ENCODE data around the gene RIIAD1.
A peak's percentile ranks its signal among the peaks of the same experiment; 100 is the strongest.
"Not testable (repeated sequence)": the region's sequence is repeated elsewhere in the genome, so short reads cannot be mapped to it uniquely, and the experiment has no call there.

RIIAD1 gene, protein sequence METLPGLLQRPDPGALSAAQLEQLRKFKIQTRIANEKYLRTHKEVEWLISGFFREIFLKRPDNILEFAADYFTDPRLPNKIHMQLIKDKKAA

DNA sequence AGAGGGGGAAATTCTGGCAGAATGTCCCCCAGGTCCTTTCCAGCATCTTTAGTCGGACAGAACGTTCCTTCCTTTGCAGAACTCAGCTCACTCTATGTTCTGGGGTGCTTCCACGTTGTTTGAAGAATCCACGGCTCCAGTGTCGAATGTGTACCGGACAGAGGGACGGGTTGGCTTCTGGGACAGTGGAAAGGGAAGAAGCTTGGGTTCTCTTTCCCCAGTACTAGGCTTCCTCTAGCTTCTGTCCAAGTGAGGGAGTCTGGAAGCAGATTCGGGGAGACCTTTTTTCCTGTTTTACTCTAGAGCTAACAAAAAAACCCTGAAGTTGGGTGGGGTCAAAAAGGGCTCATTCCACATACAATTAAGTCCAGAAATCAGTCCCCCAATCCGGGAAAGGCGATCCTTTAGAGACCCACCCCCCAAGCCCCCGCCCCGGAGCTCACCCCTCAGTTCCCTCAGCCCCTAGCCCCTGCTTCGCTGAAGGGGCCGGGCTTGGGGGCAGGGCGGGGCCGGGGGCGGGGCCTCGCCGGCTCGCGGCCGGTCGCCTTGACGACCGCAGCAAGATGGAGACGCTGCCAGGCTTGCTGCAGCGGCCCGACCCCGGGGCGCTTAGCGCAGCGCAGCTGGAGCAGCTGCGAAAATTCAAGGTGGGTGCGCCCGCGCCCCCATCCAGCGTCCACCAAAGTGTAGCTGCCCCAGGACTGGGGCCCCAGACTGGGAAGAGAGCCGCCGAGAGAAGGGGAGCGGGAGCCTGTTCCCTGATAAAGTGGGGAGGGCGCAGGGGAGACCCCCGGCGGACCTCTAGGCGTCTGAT, at the start of gene RIIAD1:
Gene RIIAD1, plus strand, starts transcription at position 549 of the 814 bp plus-strand sequence. Its CDS starts 15 bp downstream, at position 564.
- in situ Hi-C loops (cut with MboI; ENCODE audit: low pct_unique_long_range_greater_than_20kb, low sequenced_read_pairs): no loop called here
- no peak for DNase-seq

DNA sequence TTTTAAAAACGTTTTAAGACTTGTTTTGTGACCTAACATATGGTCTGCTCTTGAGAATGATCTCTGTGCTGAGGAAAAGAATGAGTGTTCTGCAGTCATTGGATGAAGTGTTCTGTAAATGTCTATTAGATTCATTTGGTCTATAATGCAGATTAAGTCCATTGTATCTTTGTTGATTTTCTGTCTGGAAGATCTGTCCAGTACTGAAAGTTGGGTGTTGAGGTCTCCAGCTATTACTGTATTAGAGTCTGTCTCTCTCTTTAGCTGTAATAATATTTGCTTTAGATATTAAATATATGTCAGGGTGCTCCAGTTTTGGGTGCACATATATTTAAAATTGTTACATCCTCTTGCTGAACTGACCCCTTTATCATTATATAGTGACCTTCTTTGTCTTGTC, 47.9 kb upstream of the RIIAD1 start:
- DNase-seq: no peak
- in situ Hi-C loops (cut with MboI; ENCODE audit: low pct_unique_long_range_greater_than_20kb, low sequenced_read_pairs): no loop called here

DNA sequence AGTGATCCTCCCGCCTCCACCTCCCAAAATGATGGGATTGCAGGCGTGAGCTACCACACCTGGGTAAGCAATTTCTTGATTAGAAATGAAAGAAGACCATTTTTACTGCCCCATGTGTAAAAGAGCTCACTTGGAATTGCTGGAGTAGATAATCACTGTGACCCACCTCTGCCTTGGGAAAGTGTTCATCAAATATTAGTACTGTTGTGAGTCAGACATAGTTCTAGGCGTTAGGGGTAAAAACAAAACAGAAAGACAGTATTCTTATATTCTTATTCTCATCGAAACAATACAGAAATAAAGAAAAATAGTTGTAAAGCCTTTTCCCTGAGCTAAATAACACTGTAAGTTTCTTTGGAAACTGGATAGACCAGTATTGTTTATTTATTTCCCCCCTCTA, 40.9 kb upstream of the RIIAD1 start:
- in situ Hi-C loops (cut with MboI; ENCODE audit: low pct_unique_long_range_greater_than_20kb, low sequenced_read_pairs): no loop called here
- no peak for DNase-seq

DNA sequence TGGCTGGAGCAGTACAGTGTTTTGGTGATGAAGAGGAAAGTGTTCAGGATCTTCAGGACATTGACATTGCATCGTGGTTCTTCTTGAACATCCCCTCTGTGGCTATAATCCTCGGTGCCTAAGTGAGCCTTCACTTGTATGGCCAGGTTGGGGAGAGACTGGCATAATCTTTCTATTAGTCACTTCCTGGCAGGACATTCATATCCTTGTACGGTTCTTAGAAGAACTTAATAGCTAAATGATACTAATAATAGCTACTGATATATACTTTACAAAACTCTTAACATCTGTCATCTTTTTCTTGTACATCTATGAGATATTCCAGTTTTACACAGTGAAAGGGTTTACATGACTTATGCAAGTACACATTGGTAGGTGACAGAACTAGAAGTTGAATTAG, 40.5 kb upstream of the RIIAD1 start:
- in situ Hi-C loops (cut with MboI; ENCODE audit: low pct_unique_long_range_greater_than_20kb, low sequenced_read_pairs): no loop called here
- DNase-seq: no peak

DNA sequence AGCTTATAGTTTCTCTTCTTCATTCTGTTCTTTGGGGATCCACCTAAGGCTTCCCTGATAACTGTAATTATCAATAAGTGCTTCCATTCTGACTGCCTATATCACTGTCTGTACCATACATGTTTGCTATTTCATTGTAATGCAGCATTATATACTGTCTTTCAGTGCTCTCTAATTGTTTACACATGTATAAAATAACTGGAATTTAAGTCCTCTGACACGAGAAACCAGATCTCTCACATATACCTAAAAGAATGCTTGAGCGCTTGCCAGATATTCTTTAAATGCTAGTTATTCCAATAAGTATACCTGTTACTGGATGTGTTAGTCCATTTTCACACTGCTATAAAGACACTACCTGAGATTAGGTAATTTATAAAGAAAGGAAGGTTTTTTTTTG, 39.4 kb upstream of the RIIAD1 start:
- in situ Hi-C loops (cut with MboI; ENCODE audit: low pct_unique_long_range_greater_than_20kb, low sequenced_read_pairs): no loop called here
- DNase-seq: no peak

DNA sequence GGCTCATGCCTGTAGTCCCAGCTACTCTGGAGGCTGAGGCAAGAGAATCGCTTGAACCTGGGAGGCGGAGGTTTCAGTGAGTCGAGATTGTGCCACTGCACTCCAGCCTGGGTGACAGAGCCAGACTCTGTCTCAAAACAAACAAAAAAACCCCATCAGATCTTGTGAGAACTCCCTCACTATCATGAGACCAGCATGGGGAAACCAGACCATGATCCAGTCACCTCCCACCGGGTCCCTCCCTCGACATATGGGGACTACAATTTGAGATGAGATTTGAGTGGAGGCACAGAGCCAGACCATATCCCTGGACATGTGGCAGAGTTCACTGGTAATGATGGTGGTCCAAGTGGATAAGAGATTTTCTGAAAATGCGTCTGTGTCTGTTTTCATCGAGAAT, 38.4 kb upstream of the RIIAD1 start:
- DNase-seq; in situ Hi-C loops (cut with MboI; ENCODE audit: low pct_unique_long_range_greater_than_20kb, low sequenced_read_pairs): not testable (repeated sequence)

GRCh38 chr1:151684128-151684527, 37.2 kb upstream of the RIIAD1 start:
- no peak for DNase-seq
- in situ Hi-C loops (cut with MboI; ENCODE audit: low pct_unique_long_range_greater_than_20kb, low sequenced_read_pairs): no loop called here

DNA sequence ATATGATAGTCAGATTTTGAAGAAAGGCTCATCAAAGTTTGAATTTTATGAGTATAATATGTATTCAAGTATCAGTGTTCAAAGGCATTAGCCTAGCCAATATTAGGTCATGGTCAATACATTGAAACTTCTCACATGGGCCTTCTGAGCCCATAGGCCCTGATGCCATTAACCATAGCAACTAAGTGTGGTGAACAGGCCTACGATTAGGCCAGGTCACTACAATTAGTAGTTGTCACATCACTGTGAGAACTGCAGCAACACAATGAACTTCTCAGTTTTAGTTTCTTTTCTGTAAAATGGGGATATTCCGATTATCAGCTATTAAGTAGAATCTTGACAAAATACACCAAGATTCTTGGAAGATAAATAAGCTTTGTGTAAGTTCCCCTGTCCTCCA, 34.8 kb upstream of the RIIAD1 start:
- DNase-seq: no peak
- in situ Hi-C loops (cut with MboI; ENCODE audit: low pct_unique_long_range_greater_than_20kb, low sequenced_read_pairs): no loop called here

GRCh38 chr1:151689494-151689893, 31.8 kb upstream of the RIIAD1 start:
- in situ Hi-C loops (cut with MboI; ENCODE audit: low pct_unique_long_range_greater_than_20kb, low sequenced_read_pairs): no loop called here
- DNase-seq: no peak

GRCh38 chr1:151692226-151692625, 29.1 kb upstream of the RIIAD1 start:
- in situ Hi-C loops (cut with MboI; ENCODE audit: low pct_unique_long_range_greater_than_20kb, low sequenced_read_pairs): no loop called here
- peak; percentile 39 for DNase-seq

- in situ Hi-C loops (cut with MboI; ENCODE audit: low pct_unique_long_range_greater_than_20kb, low sequenced_read_pairs): no loop called here
- peak; percentile 51 for DNase-seq
These were observed 28.2 kb upstream of the RIIAD1 start for GRCh38 chr1:151693057-151693651.

DNA sequence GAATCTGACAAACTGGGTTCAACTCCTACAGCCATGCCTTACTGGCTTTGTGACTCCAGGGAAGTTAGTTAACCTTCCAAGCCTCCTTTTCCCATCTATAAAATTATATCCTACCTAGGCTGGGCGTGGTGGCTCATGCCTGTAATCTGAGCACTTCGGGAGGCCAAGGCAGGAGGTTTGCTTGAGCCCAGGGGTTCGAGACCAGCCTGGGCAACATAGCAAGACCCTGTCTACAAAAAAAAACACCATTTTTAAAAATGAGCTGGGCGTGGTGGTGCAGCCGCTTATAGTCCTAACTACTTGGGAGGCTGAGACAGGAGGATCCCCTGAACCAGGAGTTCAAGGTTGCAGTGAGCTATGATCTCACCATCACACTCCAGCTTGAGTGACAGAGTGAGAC, 19.8 kb upstream of the RIIAD1 start:
- DNase-seq: no peak
- in situ Hi-C loops (cut with MboI; ENCODE audit: low pct_unique_long_range_greater_than_20kb, low sequenced_read_pairs): no loop called here

DNA sequence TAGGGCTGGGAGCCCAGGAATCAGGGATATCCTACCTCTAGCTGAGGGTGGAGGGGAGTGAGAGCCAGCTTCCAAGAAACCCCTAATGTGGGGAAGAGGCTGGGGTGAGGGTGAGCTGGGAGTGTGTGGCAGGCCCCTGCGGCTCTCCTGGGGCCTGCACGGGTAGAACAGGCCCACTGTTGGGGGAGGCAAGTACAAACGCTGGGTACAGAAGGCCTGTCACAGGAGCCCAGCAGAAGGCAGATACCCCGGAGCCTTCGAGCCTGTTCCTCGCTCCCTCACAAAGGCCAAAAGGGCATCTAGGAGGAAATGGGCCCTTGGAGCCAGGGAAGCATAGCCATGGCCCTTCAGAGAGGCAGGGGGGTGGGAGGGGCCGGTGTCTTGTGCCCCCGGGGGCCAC, 18.4 kb upstream of the RIIAD1 start:
- in situ Hi-C loops (cut with MboI; ENCODE audit: low pct_unique_long_range_greater_than_20kb, low sequenced_read_pairs): no loop called here
- no peak for DNase-seq

DNA sequence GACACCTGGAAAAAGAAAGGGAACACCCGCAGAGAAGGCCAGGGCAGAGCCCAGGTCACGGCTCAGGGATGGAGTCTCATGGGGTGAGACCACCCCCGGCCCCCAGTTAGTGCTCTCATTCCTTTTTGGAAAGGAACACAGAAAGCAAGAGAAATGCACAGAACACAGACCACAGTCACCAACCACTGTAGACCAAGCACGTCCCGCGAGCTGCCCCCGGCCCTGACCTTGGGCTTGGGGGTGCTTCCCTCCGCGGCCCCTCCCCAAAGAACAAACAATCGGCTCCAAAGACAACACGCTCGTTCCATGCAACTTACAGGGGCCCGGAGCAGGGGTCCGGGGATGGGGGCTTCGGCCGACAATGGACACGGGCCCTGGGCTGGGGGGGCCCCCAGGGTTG, 17.5 kb upstream of the RIIAD1 start:
- in situ Hi-C loops (cut with MboI; ENCODE audit: low pct_unique_long_range_greater_than_20kb, low sequenced_read_pairs): no loop called here
- DNase-seq: no peak

DNA sequence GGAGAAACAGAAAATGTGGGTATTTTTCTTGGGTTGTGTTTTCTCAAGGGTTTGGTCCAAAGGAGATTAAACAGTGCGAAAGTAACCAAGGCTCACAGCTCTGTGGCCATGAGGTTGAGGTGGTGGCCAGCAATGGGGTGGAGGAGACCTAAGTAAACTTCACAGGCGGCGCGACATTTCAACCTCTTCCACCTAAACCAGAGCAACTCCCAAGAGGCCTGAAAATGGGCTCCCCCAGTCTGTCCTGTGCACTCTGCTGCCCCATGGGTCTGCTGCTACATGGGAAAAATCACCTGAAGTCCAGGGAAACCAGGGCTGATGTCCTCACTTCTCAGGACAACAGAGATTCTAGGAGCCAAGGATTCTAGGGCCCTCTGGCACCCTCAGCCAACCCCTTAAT, 17.1 kb upstream of the RIIAD1 start:
- in situ Hi-C loops (cut with MboI; ENCODE audit: low pct_unique_long_range_greater_than_20kb, low sequenced_read_pairs): no loop called here
- DNase-seq: no peak

- in situ Hi-C loops (cut with MboI; ENCODE audit: low pct_unique_long_range_greater_than_20kb, low sequenced_read_pairs): no loop called here
- DNase-seq: no peak
These were observed 16.2 kb upstream of the RIIAD1 start for GRCh38 chr1:151705146-151705545.

DNA sequence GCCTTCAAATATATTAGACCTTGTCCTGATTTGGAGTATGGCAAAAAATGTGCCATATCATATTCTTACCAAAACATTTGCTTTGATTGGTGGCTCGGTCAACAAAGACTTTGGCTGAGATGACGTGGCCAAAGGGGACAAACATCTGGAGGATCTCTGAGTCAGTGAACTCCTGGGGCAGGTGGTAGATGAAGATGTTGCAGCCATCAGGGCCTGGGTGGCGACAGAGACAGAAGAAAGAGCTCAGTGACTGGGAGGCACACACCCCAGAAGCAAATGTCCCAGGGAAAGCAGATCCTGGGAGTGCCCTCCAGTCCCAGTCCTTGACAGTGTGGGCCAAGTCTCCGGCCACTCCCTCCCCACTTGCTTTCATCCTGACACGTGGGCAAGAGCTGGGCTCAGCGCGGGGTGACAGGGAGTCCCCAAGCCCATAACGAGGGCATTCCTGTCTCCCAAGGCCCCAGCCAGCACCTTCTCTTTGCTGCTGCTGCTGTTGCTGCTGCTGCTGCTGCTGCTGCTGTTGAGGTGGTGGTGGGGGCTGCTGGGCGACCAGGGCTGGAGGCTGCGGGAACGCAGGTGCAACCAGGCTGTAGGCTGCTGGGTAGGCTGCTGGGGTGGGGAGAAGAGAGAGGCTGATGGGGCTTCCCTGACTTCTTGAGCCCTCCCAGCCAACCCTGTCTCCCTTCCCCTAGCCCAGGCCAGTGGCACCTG, 15.4 kb upstream of the RIIAD1 start:
- in situ Hi-C loops (cut with MboI; ENCODE audit: low pct_unique_long_range_greater_than_20kb, low sequenced_read_pairs): no loop called here
- DNase-seq: no peak

DNA sequence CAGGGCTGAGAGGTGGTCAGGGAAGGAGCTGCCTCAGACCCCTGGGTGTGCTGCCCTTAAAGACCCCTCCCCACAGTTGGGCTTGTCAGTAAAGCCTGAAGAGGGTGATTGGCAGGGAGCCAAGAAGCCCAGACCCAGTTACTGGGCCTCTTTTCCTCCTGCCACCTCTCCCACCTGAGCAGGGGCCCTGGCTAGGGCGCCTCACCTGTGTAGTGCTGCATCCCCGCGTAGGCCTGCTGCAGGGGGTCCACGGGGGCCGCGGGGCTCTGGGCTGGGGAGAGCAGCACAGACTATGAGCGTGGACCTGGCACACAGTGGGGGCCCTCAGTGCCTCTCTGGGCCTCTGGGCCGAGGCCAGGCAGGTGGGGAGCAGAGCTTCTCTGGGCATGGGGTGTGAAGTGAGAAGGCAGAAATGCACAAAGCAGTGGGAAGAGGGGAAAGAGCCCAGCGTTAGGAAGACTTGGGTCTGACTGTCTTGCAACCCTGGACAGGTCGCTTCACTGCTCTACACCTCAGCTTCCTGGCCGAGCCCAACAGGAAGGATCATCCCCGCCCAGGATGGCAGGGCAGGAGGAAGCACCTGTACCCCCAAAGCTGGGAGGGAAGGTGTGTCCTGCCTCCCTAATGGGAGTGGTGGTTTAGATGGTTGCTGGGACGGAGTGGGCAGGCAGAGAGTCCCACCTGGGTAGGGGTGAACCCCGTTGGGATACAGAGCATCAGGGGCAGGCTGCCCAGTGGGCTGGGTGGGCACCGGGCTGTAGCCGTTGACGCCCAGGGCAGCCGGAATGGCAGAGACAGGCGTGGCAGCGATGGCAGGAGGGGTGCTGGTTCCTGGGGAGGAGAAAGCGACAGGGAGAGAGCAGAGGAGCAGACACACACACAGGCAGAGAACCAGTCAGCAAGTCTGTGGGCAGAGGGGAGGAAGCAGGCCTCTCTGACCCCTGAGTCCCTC, 14.6 kb upstream of the RIIAD1 start:
- in situ Hi-C loops (cut with MboI; ENCODE audit: low pct_unique_long_range_greater_than_20kb, low sequenced_read_pairs): no loop called here
- DNase-seq: no peak

DNA sequence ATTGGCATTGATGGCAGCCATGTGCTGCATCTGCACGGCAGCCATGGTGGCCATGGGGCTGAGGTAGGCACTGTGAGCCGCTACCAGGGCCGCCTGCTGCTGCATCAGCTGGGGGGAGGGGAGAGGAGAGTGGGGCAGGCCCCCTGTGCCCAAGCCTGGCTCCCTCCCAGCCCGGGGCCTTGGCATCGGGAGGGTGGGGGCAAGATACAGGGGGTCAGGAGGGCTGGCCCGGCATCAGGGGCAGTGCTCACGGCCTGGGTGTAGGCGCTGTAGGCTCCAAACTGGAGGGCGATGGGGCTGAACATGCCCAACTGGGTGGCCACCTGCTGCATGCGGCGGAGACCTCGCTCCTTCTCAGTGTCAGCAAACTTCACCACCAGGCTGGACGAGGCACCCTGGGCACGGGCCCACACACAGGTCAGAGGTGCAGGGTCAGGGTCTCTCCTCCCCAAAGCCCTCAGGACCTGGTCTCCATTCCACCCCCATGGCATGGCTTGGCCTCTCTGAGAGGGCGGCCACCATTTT, 13.7 kb upstream of the RIIAD1 start:
- in situ Hi-C loops (cut with MboI; ENCODE audit: low pct_unique_long_range_greater_than_20kb, low sequenced_read_pairs): no loop called here

More for the DNA sequence above, 13.7 kb upstream of the RIIAD1 start:
- no peak for DNase-seq

Data from KBM-7 (cell line).